SK-N-SH treated with all-trans-retinoic acid at 6 μM for 48 hours (cell line): Measurements from ENCODE around the gene SYT4.

ENCODE experiments used
- ATAC-seq: fragments of 200-7000 bp; cut with Tn5 transposase; 3 replicates; pipeline ENCODE4 v1.9.1; 2020; ENCODE audit warnings: mild to moderate bottlenecking, moderate library complexity
- ARNTL ChIP-seq: fragments of 450-650 bp; formaldehyde crosslinking; IDR thresholded peaks from 2 replicates; pipeline ENCODE4 v1.5.0; 2020; ENCODE audit warnings: low read depth, mild to moderate bottlenecking, moderate library complexity, borderline replicate concordance
- BACH2 ChIP-seq: fragments of 250-450 bp; sonication (Bioruptor Pico); IDR thresholded peaks from 2 replicates; pipeline ENCODE4 v1.9.0; 2021; ENCODE audit warnings: mild to moderate bottlenecking, borderline replicate concordance
- CSDC2 ChIP-seq: fragments of 250-450 bp; sonication (Bioruptor Pico); IDR thresholded peaks from 2 replicates; pipeline ENCODE4 v1.5.0; 2020; ENCODE audit warnings: mild to moderate bottlenecking, moderate library complexity
- ESRRG ChIP-seq: fragments of 250-450 bp; sonication (Bioruptor Pico); IDR thresholded peaks from 2 replicates; pipeline ENCODE4 v1.6.1; 2021; ENCODE audit warnings: mild to moderate bottlenecking
- GLIS3 ChIP-seq: fragments of 250-450 bp; sonication (Bioruptor Pico); IDR thresholded peaks from 2 replicates; pipeline ENCODE4 v1.5.0; 2020; ENCODE audit warnings: mild to moderate bottlenecking, moderate library complexity
- ISL1 ChIP-seq: fragments of 250-450 bp; sonication (Bioruptor Pico); IDR thresholded peaks from 2 replicates; pipeline ENCODE4 v2.1.2; 2022; ENCODE audit warnings: mild to moderate bottlenecking, moderate library complexity
- OSR1 ChIP-seq: fragments of 250-450 bp; sonication (Bioruptor Pico); IDR thresholded peaks from 2 replicates; pipeline ENCODE4 v1.8.0; 2022; ENCODE audit warnings: moderate library complexity, mild to moderate bottlenecking, inconsistent platforms
- PPARA ChIP-seq: fragments of 250-450 bp; sonication (Bioruptor Pico); IDR thresholded peaks from 2 replicates; pipeline ENCODE4 v1.5.0; 2020; ENCODE audit warnings: mild to moderate bottlenecking, borderline replicate concordance
- RARB ChIP-seq: fragments of 250-450 bp; sonication (Bioruptor Pico); IDR thresholded peaks from 2 replicates; pipeline ENCODE4 v1.8.0; 2021; ENCODE audit warnings: mild to moderate bottlenecking, moderate library complexity
- SNAI2 ChIP-seq: fragments of 250-450 bp; sonication (Bioruptor Pico); IDR thresholded peaks from 2 replicates; pipeline ENCODE4 v1.5.0; 2020; ENCODE audit warnings: mild to moderate bottlenecking, moderate library complexity
- TCF4 ChIP-seq: fragments of 250-450 bp; sonication (Bioruptor Pico); IDR thresholded peaks from 2 replicates; pipeline ENCODE4 v1.8.0; 2021; ENCODE audit warnings: mild to moderate bottlenecking, moderate library complexity, borderline replicate concordance
- TOX ChIP-seq: fragments of 250-450 bp; sonication (Bioruptor Pico); IDR thresholded peaks from 2 replicates; pipeline ENCODE4 v1.8.0; 2021; ENCODE audit warnings: mild to moderate bottlenecking, moderate library complexity, borderline replicate concordance
- ZC3H10 ChIP-seq: fragments of 250-450 bp; sonication (Bioruptor Pico); IDR thresholded peaks from 2 replicates; pipeline ENCODE4 v1.5.1; 2021; ENCODE audit warnings: mild to moderate bottlenecking, moderate library complexity
- ZFP3 ChIP-seq: fragments of 250-450 bp; sonication (Bioruptor Pico); IDR thresholded peaks from 2 replicates; pipeline ENCODE4 v1.5.0; 2020; ENCODE audit warnings: mild to moderate bottlenecking, moderate library complexity
- ZNF565 ChIP-seq: fragments of 450-650 bp; formaldehyde crosslinking; conservative IDR thresholded peaks from 2 replicates; pipeline ENCODE4 v1.5.0; 2020; ENCODE audit warnings: low read depth, mild to moderate bottlenecking, moderate library complexity
- ZNF8 ChIP-seq: fragments of 450-650 bp; formaldehyde crosslinking; IDR thresholded peaks from 2 replicates; pipeline ENCODE4 v1.5.0; 2020; ENCODE audit warnings: mild to moderate bottlenecking, moderate library complexity
- TF ChIP-seq, protein P1 (sequence below): fragments of 250-450 bp; sonication (Bioruptor Pico); IDR thresholded peaks from 2 replicates; pipeline ENCODE4 v1.5.0; 2020; ENCODE audit warnings: mild to moderate bottlenecking, moderate library complexity
- TF ChIP-seq, protein P2 (sequence below): fragments of 250-450 bp; sonication (Bioruptor Pico); IDR thresholded peaks from 2 replicates; pipeline ENCODE4 v1.8.0; 2021; ENCODE audit warnings: low read depth, mild to moderate bottlenecking, moderate library complexity, borderline replicate concordance
- TF ChIP-seq, protein P3 (sequence below): fragments of 250-450 bp; sonication (Bioruptor Pico); IDR thresholded peaks from 2 replicates; pipeline ENCODE4 v1.8.0; 2020; ENCODE audit warnings: mild to moderate bottlenecking, moderate library complexity, borderline replicate concordance
- TF ChIP-seq, protein P4 (sequence below): fragments of 250-450 bp; sonication (Bioruptor Pico); IDR thresholded peaks from 2 replicates; pipeline ENCODE4 v1.5.1; 2021; ENCODE audit warnings: mild to moderate bottlenecking, moderate library complexity
- TF ChIP-seq, protein P5 (sequence below): fragments of 250-450 bp; sonication (Bioruptor Pico); IDR thresholded peaks from 2 replicates; pipeline ENCODE4 v1.5.1; 2020; ENCODE audit warnings: low read depth, mild to moderate bottlenecking, moderate library complexity

SYT4 gene

DNA sequence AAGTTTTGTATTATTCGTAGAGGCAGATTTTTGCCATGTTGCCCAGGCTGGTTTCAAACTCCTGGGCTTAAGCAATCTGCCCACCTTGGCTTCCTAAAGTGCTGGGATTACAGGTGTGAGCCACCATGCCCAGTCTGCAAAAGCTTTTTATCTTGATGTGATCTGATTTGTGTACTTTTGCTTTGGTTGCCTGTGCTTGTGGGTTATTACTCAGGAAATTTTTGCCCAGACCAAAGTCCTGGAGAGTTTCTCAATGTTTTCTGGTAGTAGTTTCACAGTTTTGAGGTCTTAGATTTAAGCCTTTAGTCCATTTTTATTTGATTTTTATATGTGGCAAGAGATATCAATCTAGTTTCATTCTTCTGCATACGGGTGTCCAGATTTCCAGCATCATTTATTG is 42.4 kb downstream of the SYT4 start:
- TF ChIP-seq PPARA (no peak), ARNTL (CRISPR knock-in tag) (no peak), BACH2 (CRISPR knock-in tag) (no peak), GLIS3 (no peak), SNAI2 (CRISPR knock-in tag) (no peak), ZC3H10 (no peak), ZNF565 (no peak), ISL1 (CRISPR knock-in tag) (no peak), ESRRG (CRISPR knock-in tag) (no peak), TCF4 (CRISPR knock-in tag) (no peak), OSR1 (CRISPR knock-in tag) (no peak)
- TF ChIP-seq, protein P1, sequence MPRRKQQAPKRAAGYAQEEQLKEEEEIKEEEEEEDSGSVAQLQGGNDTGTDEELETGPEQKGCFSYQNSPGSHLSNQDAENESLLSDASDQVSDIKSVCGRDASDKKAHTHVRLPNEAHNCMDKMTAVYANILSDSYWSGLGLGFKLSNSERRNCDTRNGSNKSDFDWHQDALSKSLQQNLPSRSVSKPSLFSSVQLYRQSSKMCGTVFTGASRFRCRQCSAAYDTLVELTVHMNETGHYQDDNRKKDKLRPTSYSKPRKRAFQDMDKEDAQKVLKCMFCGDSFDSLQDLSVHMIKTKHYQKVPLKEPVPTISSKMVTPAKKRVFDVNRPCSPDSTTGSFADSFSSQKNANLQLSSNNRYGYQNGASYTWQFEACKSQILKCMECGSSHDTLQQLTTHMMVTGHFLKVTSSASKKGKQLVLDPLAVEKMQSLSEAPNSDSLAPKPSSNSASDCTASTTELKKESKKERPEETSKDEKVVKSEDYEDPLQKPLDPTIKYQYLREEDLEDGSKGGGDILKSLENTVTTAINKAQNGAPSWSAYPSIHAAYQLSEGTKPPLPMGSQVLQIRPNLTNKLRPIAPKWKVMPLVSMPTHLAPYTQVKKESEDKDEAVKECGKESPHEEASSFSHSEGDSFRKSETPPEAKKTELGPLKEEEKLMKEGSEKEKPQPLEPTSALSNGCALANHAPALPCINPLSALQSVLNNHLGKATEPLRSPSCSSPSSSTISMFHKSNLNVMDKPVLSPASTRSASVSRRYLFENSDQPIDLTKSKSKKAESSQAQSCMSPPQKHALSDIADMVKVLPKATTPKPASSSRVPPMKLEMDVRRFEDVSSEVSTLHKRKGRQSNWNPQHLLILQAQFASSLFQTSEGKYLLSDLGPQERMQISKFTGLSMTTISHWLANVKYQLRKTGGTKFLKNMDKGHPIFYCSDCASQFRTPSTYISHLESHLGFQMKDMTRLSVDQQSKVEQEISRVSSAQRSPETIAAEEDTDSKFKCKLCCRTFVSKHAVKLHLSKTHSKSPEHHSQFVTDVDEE (CRISPR knock-in tag): no peak
- TF ChIP-seq, protein P2, sequence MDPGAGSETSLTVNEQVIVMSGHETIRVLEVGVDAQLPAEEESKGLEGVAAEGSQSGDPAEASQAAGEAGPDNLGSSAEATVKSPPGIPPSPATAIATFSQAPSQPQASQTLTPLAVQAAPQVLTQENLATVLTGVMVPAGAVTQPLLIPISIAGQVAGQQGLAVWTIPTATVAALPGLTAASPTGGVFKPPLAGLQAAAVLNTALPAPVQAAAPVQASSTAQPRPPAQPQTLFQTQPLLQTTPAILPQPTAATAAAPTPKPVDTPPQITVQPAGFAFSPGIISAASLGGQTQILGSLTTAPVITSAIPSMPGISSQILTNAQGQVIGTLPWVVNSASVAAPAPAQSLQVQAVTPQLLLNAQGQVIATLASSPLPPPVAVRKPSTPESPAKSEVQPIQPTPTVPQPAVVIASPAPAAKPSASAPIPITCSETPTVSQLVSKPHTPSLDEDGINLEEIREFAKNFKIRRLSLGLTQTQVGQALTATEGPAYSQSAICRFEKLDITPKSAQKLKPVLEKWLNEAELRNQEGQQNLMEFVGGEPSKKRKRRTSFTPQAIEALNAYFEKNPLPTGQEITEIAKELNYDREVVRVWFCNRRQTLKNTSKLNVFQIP: no peak
- TF ChIP-seq, protein P3, sequence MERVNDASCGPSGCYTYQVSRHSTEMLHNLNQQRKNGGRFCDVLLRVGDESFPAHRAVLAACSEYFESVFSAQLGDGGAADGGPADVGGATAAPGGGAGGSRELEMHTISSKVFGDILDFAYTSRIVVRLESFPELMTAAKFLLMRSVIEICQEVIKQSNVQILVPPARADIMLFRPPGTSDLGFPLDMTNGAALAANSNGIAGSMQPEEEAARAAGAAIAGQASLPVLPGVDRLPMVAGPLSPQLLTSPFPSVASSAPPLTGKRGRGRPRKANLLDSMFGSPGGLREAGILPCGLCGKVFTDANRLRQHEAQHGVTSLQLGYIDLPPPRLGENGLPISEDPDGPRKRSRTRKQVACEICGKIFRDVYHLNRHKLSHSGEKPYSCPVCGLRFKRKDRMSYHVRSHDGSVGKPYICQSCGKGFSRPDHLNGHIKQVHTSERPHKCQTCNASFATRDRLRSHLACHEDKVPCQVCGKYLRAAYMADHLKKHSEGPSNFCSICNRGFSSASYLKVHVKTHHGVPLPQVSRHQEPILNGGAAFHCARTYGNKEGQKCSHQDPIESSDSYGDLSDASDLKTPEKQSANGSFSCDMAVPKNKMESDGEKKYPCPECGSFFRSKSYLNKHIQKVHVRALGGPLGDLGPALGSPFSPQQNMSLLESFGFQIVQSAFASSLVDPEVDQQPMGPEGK (CRISPR knock-in tag): no peak
- TF ChIP-seq, protein P4, sequence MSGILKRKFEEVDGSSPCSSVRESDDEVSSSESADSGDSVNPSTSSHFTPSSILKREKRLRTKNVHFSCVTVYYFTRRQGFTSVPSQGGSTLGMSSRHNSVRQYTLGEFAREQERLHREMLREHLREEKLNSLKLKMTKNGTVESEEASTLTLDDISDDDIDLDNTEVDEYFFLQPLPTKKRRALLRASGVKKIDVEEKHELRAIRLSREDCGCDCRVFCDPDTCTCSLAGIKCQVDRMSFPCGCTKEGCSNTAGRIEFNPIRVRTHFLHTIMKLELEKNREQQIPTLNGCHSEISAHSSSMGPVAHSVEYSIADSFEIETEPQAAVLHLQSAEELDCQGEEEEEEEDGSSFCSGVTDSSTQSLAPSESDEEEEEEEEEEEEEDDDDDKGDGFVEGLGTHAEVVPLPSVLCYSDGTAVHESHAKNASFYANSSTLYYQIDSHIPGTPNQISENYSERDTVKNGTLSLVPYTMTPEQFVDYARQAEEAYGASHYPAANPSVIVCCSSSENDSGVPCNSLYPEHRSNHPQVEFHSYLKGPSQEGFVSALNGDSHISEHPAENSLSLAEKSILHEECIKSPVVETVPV (CRISPR knock-in tag): no peak
- no peak for ATAC-seq

DNA sequence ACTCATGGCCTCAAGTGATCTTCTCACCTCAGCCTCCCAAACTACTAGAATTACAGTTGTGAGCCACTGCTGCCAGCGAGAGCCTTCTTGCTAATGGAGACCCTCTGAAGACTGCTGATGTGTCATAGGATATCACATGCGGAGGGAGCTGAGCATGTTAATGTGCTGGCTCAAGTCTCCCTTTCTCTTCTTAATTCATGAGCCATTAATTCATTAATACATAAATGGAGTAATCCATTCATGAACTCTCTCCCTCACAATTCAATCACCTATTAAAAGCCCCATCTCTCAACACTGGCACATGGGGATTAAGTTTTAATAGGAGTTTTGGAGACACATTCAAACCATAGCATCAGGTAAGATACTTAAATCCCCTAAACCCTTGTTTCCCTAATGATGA is 54.8 kb downstream of the SYT4 start:
- TF ChIP-seq, protein P4 (CRISPR knock-in tag): no peak
- no peak for TF ChIP-seq ESRRG (CRISPR knock-in tag)
- TF ChIP-seq, protein P5, sequence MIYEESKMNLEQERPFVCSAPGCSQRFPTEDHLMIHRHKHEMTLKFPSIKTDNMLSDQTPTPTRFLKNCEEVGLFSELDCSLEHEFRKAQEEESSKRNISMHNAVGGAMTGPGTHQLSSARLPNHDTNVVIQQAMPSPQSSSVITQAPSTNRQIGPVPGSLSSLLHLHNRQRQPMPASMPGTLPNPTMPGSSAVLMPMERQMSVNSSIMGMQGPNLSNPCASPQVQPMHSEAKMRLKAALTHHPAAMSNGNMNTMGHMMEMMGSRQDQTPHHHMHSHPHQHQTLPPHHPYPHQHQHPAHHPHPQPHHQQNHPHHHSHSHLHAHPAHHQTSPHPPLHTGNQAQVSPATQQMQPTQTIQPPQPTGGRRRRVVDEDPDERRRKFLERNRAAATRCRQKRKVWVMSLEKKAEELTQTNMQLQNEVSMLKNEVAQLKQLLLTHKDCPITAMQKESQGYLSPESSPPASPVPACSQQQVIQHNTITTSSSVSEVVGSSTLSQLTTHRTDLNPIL (CRISPR knock-in tag): no peak
- no peak for TF ChIP-seq TOX (CRISPR knock-in tag)
- TF ChIP-seq ARNTL (CRISPR knock-in tag): no peak
- no peak for TF ChIP-seq ZNF8 (CRISPR knock-in tag)
- TF ChIP-seq OSR1 (CRISPR knock-in tag): no peak
- TF ChIP-seq BACH2 (CRISPR knock-in tag): no peak
- TF ChIP-seq TCF4 (CRISPR knock-in tag): no peak
- TF ChIP-seq RARB (CRISPR knock-in tag): no peak
- TF ChIP-seq, protein P1 (CRISPR knock-in tag): no peak
- TF ChIP-seq, protein P2: no peak
- no peak for TF ChIP-seq ZFP3 (CRISPR knock-in tag)
- no peak for TF ChIP-seq SNAI2 (CRISPR knock-in tag)
- TF ChIP-seq PPARA: no peak
- no peak for TF ChIP-seq CSDC2
- TF ChIP-seq, all 23 proteins: peak for 0
- ATAC-seq: no peak
